ENCODE data around the gene ATP6AP2. TPM values are rescaled to one million over a fixed set of nuclear protein-coding genes. Genes with fewer than 3 reads are reported as not detected.
A peak's percentile ranks its signal among the peaks of the same experiment; 100 is the strongest.

The ATP6AP2 gene
- total and polyA plus RNA-seq, 9 of the 15 experiments (the other 6 are each of a cell fraction or from before 2014, with no cell fraction given) = 23.3 to 131 (median 41.9) TPM

GRCh38 chrX:40579141-40579540 is 1.6 kb upstream of the ATP6AP2 start:
- FAIRE-seq = no peak
- no peak overlapping the region for H3K9ac ChIP-seq (ENCODE audit: insufficient read depth in 1 of 2, low read depth in 2 of 2, low read length in 2 of 2)
- no peak for TF ChIP-seq ZNF146 (CRISPR knock-in tag; IDR thresholded peaks at IDR 0.05; ENCODE audit: unreplicated experiment)
- TF ChIP-seq, protein P1, sequence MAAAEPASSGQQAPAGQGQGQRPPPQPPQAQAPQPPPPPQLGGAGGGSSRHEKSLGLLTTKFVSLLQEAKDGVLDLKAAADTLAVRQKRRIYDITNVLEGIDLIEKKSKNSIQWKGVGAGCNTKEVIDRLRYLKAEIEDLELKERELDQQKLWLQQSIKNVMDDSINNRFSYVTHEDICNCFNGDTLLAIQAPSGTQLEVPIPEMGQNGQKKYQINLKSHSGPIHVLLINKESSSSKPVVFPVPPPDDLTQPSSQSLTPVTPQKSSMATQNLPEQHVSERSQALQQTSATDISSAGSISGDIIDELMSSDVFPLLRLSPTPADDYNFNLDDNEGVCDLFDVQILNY (CRISPR knock-in tag; IDR thresholded peaks at IDR 0.05) = no peak
- TF ChIP-seq CUX1 (CRISPR knock-in tag; IDR thresholded peaks at IDR 0.05) = no peak
- TF ChIP-seq, protein P2, sequence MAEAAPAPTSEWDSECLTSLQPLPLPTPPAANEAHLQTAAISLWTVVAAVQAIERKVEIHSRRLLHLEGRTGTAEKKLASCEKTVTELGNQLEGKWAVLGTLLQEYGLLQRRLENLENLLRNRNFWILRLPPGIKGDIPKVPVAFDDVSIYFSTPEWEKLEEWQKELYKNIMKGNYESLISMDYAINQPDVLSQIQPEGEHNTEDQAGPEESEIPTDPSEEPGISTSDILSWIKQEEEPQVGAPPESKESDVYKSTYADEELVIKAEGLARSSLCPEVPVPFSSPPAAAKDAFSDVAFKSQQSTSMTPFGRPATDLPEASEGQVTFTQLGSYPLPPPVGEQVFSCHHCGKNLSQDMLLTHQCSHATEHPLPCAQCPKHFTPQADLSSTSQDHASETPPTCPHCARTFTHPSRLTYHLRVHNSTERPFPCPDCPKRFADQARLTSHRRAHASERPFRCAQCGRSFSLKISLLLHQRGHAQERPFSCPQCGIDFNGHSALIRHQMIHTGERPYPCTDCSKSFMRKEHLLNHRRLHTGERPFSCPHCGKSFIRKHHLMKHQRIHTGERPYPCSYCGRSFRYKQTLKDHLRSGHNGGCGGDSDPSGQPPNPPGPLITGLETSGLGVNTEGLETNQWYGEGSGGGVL (CRISPR knock-in tag; IDR thresholded peaks at IDR 0.05) = no peak
- TF ChIP-seq MCM3 (IDR thresholded peaks at IDR 0.05) = no peak
- no peak for TF ChIP-seq CREBBP (IDR thresholded peaks at IDR 0.05; ENCODE audit: low read depth, low read length)
- no peak for TF ChIP-seq CTBP1 (IDR thresholded peaks at IDR 0.05; ENCODE audit: borderline replicate concordance)
- TF ChIP-seq, protein P3, sequence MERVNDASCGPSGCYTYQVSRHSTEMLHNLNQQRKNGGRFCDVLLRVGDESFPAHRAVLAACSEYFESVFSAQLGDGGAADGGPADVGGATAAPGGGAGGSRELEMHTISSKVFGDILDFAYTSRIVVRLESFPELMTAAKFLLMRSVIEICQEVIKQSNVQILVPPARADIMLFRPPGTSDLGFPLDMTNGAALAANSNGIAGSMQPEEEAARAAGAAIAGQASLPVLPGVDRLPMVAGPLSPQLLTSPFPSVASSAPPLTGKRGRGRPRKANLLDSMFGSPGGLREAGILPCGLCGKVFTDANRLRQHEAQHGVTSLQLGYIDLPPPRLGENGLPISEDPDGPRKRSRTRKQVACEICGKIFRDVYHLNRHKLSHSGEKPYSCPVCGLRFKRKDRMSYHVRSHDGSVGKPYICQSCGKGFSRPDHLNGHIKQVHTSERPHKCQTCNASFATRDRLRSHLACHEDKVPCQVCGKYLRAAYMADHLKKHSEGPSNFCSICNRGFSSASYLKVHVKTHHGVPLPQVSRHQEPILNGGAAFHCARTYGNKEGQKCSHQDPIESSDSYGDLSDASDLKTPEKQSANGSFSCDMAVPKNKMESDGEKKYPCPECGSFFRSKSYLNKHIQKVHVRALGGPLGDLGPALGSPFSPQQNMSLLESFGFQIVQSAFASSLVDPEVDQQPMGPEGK (CRISPR knock-in tag; IDR thresholded peaks at IDR 0.05; ENCODE audit: borderline replicate concordance) = no peak
- no peak for DNase-seq (ENCODE audit: extremely low read depth in 1 of 4, low spot score in 3 of 4)
- no peak overlapping the region for H3K4me3 ChIP-seq
- no peaks in the 10 kb centered on the region for H3K9me1 ChIP-seq (ENCODE audit: control insufficient read depth, insufficient read depth, low read length)
- ChIA-PET POLR2A (no interaction called here), CTCF (ENCODE audit: low intra/inter-chr PET ratio) (interaction anchor here (1.2 kb wide), 1 partner anchor 36 kb away, joined by 3 read pairs; no protein-coding TSS in a partner anchor)
- no peaks in the 10 kb centered on the region for H3K27me3 ChIP-seq (ENCODE audit: control insufficient read depth in 2 of 2, insufficient read depth in 2 of 2, low read length in 2 of 2)
- H3K4me1 ChIP-seq (replicated peaks in 1 of 2; ENCODE audit: control insufficient read depth in 2 of 2, insufficient read depth in 2 of 2, low read length in 2 of 2) = peaks cover 5 to 14% of the 10 kb centered on the region in 2 experiments; a peak in 3 of 5 replicates
- H3K36me3 ChIP-seq (ENCODE audit: control insufficient read depth, insufficient read depth, low read length) = no peaks in the 10 kb centered on the region
- no peaks in the 10 kb centered on the region; the same call in 1 of the 2 replicates for H4K20me1 ChIP-seq (replicated peaks; ENCODE audit: control insufficient read depth, insufficient read depth, low read length)
- H3K4me2 ChIP-seq (ENCODE audit: insufficient read depth, low read length) = no peak overlapping the region
- no peak for ATAC-seq
- no peak overlapping the region for H3K27ac ChIP-seq (ENCODE audit: extremely low read depth, low read depth, low read length)
- peaks cover 25% of the 10 kb centered on the region for H3K79me2 ChIP-seq (ENCODE audit: control insufficient read depth, insufficient read depth, low read length)
- H3K9me3 ChIP-seq (replicated peaks; ENCODE audit: control insufficient read depth, insufficient read depth, low read depth, low read length) = no peaks in the 10 kb centered on the region
- in situ Hi-C loops (cut with MboI) (no loop called here), intact Hi-C loops (cut with micrococcal nuclease) (no loop called here)
- BruUV-seq (replicated peaks) = no TSS peak
- H2AFZ ChIP-seq (ENCODE audit: low read depth, low read length) = 0 out of 2 replicates have a peak overlapping the region, but pooled peaks have one; percentile 9
- 11% methylated on average over 3 of the region's 3 CpGs for WGBS (ENCODE audit: insufficient coverage, low coverage, missing lambda C conversion rate)
